Panc1 (cell line): ENCODE results near the gene MCTP1.

Experiments used
- CTCF ChIP-seq: fragments of 450-650 bp; IDR thresholded peaks from 2 replicates; pipeline ENCODE4 v1.5.1; 2017; ENCODE audit warnings: mild to moderate bottlenecking
- POLR2AphosphoS5 ChIP-seq: IDR thresholded peaks from 2 replicates; pipeline ENCODE4 v1.6.1; 2012; ENCODE audit warnings: mild to moderate bottlenecking, low read depth, low read length, moderate library complexity
- REST ChIP-seq, 2 experiments: IDR thresholded peaks; 2 replicates each; pipeline ENCODE4 v1.6.1; 2011 to 2012; ENCODE audit warnings: low read depth in 2 of 2, control low read depth in 1 of 2, low read length in 1 of 2, mild to moderate bottlenecking in 1 of 2, moderate library complexity in 1 of 2; ENCODE audit not compliant: insufficient read depth in 1 of 2
- TCF7L2 ChIP-seq: IDR thresholded peaks from 2 replicates; pipeline ENCODE4 v1.6.1; 2011; ENCODE audit warnings: mild to moderate bottlenecking, low read depth, low read length, inconsistent platforms

- TF ChIP-seq CTCF (no peak), REST (IDR thresholded peaks at IDR 0.05; ENCODE audit: insufficient read depth in 1 of 2, low read depth in 2 of 2, low read length in 1 of 2) (no peak), POLR2AphosphoS5 (no peak), TCF7L2 (no peak)
These were observed 626.6 kb downstream of the MCTP1 start for GRCh38 chr5:94658272-94658671.
